Frontal cortex (tissue), 4 donors: Measurements from ENCODE around the gene SPRTN. TPM values are rescaled to one million over a fixed set of nuclear protein-coding genes. Genes with fewer than 3 reads are reported as not detected.
"Not testable (repeated sequence)": the region's sequence is repeated elsewhere in the genome, so short reads cannot be mapped to it uniquely, and the experiment has no call there.

Source experiments
- DNase-seq, 2 donors: peaks; one replicate each; pipeline ENCODE4 v3.0.0; 2012; ENCODE audit warnings: low spot score in 2 of 2
- FAIRE-seq: peaks from 2 replicates; lab custom pipeline; 2012; peaks lifted over from hg19 to GRCh38; lab: Jason Lieb, UNC
- total RNA-seq: library from RNA; depleted of rRNA; stranded (reverse); fragments of >200 nt; gene quantifications from one replicate; pipeline ENCODE4 v1.2.3, GENCODE V29; 2014
- donor health status: control.
- donor health status: control.
- donor health status: control.

The SPRTN gene
- total RNA-seq, 1 donor from 2014 or later = 14.3 TPM

DNA sequence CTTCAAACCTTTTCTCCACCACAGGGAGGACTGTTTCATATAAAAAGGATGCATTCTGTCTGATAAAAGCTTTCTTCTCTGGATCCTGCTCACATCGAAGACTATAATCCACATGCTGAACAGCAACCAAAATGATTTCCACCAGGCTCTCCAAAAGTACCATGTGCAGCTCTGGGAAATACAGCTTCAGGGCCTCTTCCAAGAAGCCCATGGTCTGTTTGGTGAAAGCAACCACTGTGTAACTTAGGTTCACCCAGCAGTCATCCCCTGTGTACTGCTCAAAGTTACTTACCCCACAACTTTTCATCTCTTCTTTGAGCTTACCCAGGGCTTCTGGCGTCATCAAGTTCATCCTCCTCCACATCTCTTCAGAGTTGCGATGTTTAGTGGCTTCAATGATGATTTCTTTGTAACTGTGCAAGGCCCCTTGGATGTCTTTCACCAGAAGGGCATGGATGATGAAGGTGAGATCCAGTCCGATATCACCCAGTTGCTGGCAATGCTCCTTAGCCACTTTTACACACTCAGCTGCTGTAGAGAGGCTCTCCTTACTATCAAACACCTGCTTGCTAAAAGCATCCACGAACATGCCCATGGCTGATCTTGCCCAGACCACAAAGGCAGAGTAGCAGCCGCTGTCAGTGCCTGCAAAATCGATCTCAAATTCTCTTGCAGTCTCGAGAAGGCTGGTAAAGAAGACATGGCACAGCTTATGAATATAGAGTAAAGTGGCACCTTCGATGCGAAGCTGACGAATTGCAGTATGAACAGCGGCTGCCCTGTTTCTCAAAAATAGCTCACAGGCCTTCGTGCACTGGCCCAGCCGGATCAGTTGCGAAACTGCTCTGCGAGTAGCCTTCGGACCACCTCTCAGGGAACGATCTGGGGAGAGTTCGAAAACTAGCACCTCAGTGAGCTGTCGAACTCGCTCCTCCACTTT is 2.2 kb upstream of the SPRTN start:
- DNase-seq (no peak), FAIRE-seq (no peak)

DNA sequence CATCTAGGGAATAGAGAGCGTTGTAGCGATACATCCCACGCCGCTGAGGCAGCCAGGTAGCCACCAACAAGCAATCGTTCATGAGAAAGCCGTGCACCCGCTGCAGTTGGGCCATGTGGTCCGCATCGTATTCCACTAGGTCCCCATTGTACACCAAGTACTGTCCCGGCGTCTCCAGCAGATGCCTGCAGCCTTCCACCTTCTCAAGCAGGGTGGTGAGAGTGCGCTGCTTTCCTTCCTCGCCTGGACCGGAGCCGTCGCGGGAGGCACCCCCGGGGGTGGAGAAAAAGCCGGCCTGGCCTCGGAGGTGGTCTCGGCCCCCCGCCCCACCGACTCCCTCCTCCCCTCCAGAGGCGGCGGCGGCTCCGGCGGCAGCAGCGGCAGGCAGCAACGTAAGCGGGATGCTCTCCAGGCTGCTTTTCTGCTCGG is 1.0 kb upstream of the SPRTN start:
- FAIRE-seq (no peak), DNase-seq (no peak)

DNA sequence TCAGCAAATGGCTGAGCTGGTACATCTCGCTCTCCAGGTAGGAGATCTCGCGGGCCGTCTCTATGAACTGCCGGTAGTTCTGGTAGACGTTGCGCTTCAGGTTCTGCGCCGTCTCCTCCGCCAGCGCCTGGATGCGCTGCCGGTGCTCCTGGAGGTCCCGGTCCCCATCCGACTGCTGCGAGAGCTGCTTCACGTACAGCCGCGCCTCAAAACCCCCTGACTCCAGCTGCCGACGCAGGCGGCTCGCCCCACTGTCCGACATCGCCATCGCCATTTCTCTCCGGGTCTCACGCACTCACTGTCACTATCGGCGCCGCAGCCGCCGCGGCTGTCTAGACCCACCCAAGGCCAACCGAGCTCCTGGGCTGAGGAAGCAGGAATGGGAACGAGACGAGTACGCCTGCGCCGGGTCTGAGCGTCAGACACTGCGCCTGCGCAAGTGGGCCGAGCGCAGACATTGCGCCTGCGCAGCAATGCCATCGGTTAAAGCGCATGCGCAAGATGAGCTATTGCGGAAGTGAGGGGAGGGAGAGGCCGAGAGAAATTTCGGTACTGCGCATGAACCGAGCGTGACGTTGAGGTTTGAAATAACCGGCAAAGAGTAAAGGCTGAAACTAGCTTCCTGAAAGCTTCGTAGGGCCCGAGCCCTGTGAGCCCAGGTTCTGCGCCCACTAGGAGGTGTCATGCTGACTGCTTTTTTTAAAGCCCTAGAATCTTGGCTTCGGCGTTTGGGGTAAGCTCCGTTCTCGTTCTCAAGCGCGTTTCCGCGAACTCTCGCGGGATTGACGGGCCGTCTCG is 422 bp upstream of the SPRTN start, which contains the start of gene EXOC8:
Gene EXOC8, minus strand, starts transcription at position 381 of the 798 bp plus-strand sequence. Its CDS starts 107 bp downstream, at position 274.
- FAIRE-seq (no peak), DNase-seq (peak; percentile 86 to 92)

DNA sequence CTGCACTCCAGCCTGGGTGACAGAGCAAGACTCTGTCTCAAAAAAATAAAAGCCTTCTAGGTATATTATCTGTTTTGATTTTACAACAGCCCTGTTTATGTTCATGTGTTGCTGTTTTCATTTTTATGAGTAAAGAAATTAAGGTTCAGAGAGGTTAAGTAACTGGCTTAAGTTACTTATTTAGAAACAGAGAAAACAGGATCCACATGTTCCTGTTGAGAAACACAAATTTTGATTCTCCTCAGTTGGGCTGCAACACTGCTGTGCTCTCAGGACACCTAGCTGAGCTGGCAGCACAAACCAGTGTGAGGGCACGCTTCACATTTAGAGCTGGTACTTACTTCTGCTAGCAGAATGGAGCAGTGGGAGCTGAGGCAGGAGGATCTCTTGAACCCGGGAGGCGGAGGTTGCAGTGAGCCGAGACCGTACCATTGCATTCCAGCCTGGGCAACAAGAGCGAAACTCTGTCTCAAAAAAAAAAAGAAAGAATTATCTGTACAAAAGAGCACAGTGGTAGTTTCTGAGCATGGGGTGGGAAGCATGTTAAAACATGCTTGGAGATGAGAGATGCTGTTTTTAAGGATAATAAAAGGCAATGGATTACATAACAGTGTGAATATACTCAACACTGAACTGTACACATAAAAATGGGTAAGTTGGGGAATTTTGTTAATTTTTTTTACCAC is 2.4 kb downstream of the SPRTN start:
- FAIRE-seq = no peak
- DNase-seq = no peak

DNA sequence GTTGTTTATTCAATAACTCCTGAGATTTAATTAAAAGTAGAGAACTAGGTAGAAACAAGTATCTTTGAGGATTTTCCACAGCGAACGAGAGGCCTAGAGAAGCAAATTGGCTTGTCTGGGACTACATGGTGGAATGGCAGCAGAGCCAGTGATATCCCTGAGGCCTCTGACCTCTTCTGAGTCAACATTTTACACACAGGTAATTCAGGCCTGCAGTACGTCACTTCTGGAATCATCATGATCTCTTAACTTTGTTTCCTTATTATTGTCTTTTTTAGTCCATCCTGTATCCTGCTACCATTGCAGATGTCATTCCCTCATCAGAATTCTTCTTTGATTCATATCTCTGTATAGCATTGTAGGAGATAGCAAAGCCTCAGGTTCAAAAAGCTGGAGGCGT is 9.9 kb downstream of the SPRTN start:
- no peak for DNase-seq
- FAIRE-seq = no peak

GRCh38 chr1:231348442-231348841 is 10.3 kb downstream of the SPRTN start:
- no peak for FAIRE-seq
- DNase-seq = no peak

DNA sequence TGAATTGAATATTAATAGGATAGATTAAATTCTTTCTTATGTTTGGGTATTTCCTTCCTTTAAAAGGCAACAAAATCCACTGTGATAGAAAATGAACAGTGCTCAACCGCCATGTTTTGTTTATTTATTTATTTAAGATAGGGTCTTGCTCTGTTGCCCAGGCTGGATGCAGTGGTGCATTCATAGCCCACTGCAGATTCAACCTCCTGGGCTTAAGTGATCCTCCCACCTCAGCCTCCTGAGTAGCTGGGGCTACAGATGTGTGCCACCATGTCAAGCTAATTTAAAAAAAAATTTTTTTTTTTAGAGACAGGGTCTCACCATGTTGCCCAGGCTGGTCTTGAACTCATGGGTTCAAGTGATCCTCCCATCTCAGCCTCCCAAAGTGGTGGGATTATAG is 10.8 kb downstream of the SPRTN start:
- not testable (repeated sequence) for FAIRE-seq, DNase-seq

DNA sequence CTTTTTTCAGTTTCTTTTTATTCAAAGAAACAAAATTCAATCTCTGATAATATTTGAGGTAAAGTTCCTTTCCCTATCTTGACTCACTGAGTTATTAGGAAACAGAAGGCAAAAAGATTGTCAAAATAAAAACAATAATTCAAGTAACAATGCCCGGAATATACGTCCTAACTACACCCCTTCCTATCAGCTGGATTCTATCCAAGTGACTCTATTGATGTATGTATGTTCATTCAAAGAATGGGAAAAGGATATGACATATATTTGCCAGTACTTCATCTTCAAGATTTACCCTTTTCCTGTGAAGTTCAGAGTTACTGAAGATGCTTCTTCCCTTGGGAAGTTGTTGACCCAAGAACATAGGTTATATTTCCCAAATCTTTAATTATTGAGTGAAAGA is 13.7 kb downstream of the SPRTN start:
- FAIRE-seq = no peak
- no peak for DNase-seq

GRCh38 chr1:231353086-231353485 is 15.0 kb downstream of the SPRTN start:
- FAIRE-seq = no peak
- no peak for DNase-seq

- FAIRE-seq (no peak), DNase-seq (no peak)
These were observed 16.4 kb downstream of the SPRTN start for GRCh38 chr1:231354330-231355020.

DNA sequence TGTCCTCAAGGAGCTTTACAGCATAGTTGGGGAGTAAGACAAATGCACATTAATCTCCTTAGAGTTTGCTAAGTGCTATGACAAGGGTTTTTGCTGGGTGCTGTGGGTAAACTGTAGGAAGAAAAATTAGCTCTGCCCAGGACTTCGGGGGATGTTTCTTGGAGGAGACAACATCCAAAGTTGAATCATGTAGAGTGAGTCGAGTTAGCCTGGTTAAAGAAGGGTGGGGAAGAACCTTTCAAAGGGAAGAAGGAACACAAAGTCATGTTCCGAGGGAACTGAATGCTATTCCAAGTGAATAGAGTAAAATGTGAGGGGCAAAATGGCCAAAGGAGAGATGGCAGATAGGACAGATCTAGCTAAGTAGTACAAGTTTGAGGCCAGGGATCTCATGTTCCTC is 17.1 kb downstream of the SPRTN start:
- no peak for FAIRE-seq

DNA sequence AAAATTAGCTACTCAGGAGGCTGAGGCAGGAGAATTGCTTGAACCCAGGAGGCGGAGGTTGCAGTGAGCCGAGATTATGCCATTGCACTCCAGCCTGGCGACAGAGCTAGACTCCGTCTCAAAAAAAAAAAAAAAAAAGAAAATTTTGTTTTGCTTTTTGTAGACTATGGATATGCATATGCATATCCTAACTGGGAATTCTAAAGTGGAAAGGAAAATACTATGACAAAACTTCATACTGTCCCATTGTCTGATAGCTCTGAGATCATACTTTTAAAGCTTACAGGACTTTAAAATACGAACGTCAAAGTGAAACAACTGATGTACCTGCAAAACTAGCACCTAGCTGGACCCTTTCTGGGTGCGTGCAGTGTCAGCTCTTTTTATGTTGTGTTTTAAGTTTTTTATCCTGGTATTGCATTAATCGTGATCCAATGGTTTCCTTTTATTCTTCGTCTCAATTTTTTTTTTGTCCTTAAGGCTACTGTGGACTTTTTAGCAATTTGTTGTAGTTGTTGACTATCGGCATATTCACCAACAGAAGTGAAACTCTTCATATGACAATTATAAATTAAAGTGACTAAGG is 19.2 kb downstream of the SPRTN start:
- DNase-seq (no peak), FAIRE-seq (no peak)

More for the DNA sequence above, 17.1 kb downstream of the SPRTN start:
- DNase-seq = no peak

DNA sequence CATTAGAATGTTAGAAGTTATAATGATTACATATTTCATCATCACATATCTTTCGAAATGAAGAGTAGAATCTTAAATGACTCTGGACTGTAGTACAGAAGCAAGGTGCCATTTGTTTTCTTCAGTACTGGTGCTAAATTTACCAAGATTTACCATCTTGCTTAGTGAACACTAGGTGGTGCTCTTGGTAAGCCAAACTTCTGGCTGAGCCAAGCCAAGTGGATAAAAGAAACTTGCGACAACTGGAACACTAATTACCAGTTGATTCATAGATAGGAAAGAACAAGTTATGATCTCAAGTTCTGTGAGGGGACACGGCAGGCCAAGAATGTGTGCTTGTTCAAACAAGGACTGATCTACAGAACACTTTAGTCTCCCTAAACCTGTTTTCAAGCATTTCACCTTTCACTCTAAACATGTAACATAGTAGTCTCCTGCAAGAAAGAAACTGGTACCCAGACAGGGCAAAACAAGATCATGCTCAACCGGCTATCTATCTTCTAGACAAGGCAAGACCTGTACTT is 19.8 kb downstream of the SPRTN start:
- FAIRE-seq = peak; percentile 91
- peak in 1 of 2 donors; percentile 58 for DNase-seq

GRCh38 chr1:231359113-231359512 is 21.0 kb downstream of the SPRTN start:
- no peak for DNase-seq
- no peak for FAIRE-seq

DNA sequence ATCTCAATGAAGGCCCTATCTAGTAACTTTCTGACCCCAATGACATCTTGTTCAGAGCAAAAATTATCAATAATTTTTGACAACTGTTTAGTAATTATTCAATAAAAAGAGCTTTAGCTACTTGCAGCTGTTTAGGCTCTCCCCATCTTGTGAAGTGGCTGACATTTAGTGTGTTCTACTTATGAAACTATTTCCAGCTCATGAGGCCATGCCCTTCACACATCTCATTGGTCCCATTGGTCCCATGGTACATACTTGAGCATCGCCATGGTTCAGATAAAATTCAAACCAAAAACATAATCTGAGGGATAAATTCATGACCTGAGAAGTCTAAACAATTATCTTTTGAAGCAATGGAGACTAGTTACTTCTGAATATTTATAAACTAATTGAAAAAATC is 24.2 kb downstream of the SPRTN start:
- no peak for DNase-seq
- no peak for FAIRE-seq

DNA sequence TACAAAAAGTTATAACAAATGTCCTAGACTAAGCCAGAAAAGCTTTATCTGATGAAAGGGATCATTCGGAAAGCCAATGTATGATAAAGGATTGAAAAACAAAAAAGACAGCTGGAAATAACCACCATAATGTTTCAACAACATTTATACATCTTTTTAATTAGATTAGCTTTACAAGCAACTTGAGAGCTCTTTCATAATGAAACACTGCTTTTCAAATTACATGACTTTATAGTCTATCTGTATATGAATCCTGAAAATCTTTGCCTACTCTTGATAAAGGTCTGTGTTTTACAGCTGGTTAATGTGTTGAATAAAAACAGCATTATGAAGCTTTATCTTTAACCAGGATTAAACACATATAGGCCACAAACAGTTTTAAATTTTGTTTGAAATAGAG is 25.5 kb downstream of the SPRTN start:
- FAIRE-seq (no peak), DNase-seq (no peak)

- FAIRE-seq (no peak), DNase-seq (no peak)
These were observed 26.1 kb downstream of the SPRTN start for GRCh38 chr1:231364192-231364591.

DNA sequence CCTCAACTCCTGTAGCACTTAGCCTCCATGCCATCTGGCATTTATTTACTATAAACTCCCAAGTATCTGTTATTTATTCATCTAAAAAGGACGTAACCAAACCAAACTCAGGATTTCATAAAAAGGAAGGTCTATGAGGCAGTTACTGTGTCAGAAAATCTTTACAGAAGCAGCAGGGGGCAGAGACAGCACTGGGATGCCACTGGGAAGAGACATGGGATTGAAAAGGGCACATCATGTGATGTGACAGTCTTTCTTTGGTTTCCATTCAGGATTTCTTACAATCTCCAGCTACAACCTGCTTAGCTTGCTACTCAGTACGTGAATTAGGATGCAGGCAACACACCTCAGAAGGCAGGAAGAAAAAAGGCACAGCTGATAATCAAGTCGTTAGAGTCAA is 31.2 kb downstream of the SPRTN start:
- FAIRE-seq (no peak), DNase-seq (no peak)

GRCh38 chr1:231372501-231372900 is 34.4 kb downstream of the SPRTN start:
- FAIRE-seq (no peak), DNase-seq (no peak)
